ENCODE data around the gene PXDN. TPM values are rescaled to one million over a fixed set of nuclear protein-coding genes. Genes with fewer than 3 reads are reported as not detected.

PXDN gene
- total and polyA plus RNA-seq, 2 of the 4 experiments (the other 2 are of a cell fraction) = 153 to 332 TPM

DNA sequence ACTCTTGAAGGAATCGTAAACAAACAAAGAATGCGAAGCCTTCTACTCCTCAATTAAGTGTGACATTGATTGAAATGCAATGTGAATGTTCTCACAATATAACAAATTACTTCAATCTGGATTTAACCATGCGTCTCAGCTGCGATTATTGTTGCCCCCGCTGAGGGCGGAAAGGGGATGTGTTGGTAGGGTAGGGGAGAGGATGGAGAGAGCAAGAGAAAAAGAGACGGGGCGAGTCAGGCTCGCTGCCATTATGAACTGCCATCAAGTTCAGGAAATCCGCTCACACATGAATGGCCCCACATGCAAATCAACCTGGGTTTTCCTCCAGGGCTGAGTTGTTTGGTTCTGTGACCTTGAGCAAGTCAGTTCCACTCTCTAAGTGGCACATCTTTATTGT, 129.8 kb downstream of the PXDN start:
- CTCF ChIA-PET = no interaction called here
- Histone ChIP-seq H4K5ac (ENCODE audit: low read depth, low read length) (no peak overlapping the region), H3K9me1 (ENCODE audit: insufficient read depth, low read length) (no peaks in the 10 kb centered on the region), H2AK5ac (ENCODE audit: low read depth, low read length) (no peak overlapping the region), H3K4me3 (ENCODE audit: insufficient read depth, low read depth, low read length) (no peak overlapping the region), H3K4me2 (ENCODE audit: low read depth, low read length) (no peak overlapping the region), H4K20me1 (ENCODE audit: insufficient read depth, low read length) (no peaks in the 10 kb centered on the region), H2AK9ac (replicated peaks; ENCODE audit: low read depth, low read length, poor library complexity) (no peak overlapping the region), H3K36me3 (ENCODE audit: control insufficient read depth, insufficient read depth, low read length) (no peaks in the 10 kb centered on the region), H3K4ac (ENCODE audit: low read depth, low read length) (no peak overlapping the region), H3K79me1 (ENCODE audit: low read depth in 1 of 2, low read length in 2 of 2) (no peaks in the 10 kb centered on the region), H2BK20ac (ENCODE audit: low read depth, low read length) (no peak overlapping the region), H3K27me3 (ENCODE audit: control insufficient read depth, insufficient read depth, low read length) (peaks cover 4% of the 10 kb centered on the region; the same call in 1 of the 2 replicates), H2BK15ac (ENCODE audit: low read depth, low read length) (no peak overlapping the region), H3K18ac (ENCODE audit: low read depth, low read length) (no peak overlapping the region), H2BK5ac (ENCODE audit: low read depth, low read length, poor library complexity, severe bottlenecking) (no peak overlapping the region), H3K27ac (ENCODE audit: insufficient read depth, low read length) (no peak overlapping the region), H2AFZ (replicated peaks; ENCODE audit: low read length, poor library complexity) (no peak overlapping the region), H3K9me3 (ENCODE audit: control insufficient read depth, insufficient read depth, low read length) (no peaks in the 10 kb centered on the region), H3K9ac (ENCODE audit: low read depth, low read length) (no peak overlapping the region), H2BK120ac (ENCODE audit: low read depth, low read length) (no peak overlapping the region), H3K23ac (ENCODE audit: low read depth, low read length) (no peak overlapping the region), H4K8ac (ENCODE audit: low read depth in 2 of 2, low read length in 2 of 2) (no peak overlapping the region), H3K14ac (replicated peaks; ENCODE audit: low read depth, low read length) (no peak overlapping the region), H3K4me1 (ENCODE audit: control insufficient read depth, insufficient read depth, low read length) (peaks cover 4% of the 10 kb centered on the region; the same call in 1 of the 2 replicates), H3K56ac (ENCODE audit: extremely low read depth, insufficient read depth, low read length) (no peak overlapping the region), H4K91ac (ENCODE audit: insufficient read depth, low read depth, low read length) (no peak overlapping the region)
- BruUV-seq (replicated peaks) = no TSS peak
- POLR2A ChIA-PET (ENCODE audit: unreplicated experiment) = no interaction called here
- ATAC-seq (ENCODE audit: low read depth) = no peak
- TF ChIP-seq, protein P1, sequence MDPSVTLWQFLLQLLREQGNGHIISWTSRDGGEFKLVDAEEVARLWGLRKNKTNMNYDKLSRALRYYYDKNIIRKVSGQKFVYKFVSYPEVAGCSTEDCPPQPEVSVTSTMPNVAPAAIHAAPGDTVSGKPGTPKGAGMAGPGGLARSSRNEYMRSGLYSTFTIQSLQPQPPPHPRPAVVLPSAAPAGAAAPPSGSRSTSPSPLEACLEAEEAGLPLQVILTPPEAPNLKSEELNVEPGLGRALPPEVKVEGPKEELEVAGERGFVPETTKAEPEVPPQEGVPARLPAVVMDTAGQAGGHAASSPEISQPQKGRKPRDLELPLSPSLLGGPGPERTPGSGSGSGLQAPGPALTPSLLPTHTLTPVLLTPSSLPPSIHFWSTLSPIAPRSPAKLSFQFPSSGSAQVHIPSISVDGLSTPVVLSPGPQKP (IDR thresholded peaks at IDR 0.05; ENCODE audit: borderline replicate concordance, low read depth, low read length) = no peak
- TF ChIP-seq MXI1 (IDR thresholded peaks at IDR 0.05; ENCODE audit: borderline replicate concordance, low read depth, low read length) (no peak), FOS (IDR thresholded peaks at IDR 0.05; ENCODE audit: low read depth, low read length) (no peak), MAFK (IDR thresholded peaks at IDR 0.05; ENCODE audit: low read depth, low read length) (no peak), RFX5 (IDR thresholded peaks at IDR 0.05; ENCODE audit: low read depth, low read length) (no peak), CEBPB (IDR thresholded peaks at IDR 0.05; ENCODE audit: low read depth, low read length) (no peak)
- TF ChIP-seq, protein P2, sequence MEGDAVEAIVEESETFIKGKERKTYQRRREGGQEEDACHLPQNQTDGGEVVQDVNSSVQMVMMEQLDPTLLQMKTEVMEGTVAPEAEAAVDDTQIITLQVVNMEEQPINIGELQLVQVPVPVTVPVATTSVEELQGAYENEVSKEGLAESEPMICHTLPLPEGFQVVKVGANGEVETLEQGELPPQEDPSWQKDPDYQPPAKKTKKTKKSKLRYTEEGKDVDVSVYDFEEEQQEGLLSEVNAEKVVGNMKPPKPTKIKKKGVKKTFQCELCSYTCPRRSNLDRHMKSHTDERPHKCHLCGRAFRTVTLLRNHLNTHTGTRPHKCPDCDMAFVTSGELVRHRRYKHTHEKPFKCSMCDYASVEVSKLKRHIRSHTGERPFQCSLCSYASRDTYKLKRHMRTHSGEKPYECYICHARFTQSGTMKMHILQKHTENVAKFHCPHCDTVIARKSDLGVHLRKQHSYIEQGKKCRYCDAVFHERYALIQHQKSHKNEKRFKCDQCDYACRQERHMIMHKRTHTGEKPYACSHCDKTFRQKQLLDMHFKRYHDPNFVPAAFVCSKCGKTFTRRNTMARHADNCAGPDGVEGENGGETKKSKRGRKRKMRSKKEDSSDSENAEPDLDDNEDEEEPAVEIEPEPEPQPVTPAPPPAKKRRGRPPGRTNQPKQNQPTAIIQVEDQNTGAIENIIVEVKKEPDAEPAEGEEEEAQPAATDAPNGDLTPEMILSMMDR (conservative IDR thresholded peaks at IDR 0.05; ENCODE audit: low read depth, low read length) = no peak
- intact Hi-C loops (cut with micrococcal nuclease) = no loop called here
- no CpG with 5 or more reads among the region's 10 CpGs for WGBS, 2 experiments (ENCODE audit: extremely low coverage in 2 of 2, insufficient read length in 1 of 2)
- dilution Hi-C loops (cut with HindIII; ENCODE audit: low sequenced_read_pairs, unreplicated experiment) = no loop called here
- in situ Hi-C loops (cut with MboI; ENCODE audit: low sequenced_read_pairs) = no loop called here
- DNase-seq = no peak
